ENCODE data around the gene NUDT14. TPM values are rescaled to one million over a fixed set of nuclear protein-coding genes. Genes with fewer than 3 reads are reported as not detected.

Gene NUDT14
- total and polyA plus RNA-seq, 8 donors: 15.2 to 62.6 (median 26.6) TPM; not detected in 1

DNA sequence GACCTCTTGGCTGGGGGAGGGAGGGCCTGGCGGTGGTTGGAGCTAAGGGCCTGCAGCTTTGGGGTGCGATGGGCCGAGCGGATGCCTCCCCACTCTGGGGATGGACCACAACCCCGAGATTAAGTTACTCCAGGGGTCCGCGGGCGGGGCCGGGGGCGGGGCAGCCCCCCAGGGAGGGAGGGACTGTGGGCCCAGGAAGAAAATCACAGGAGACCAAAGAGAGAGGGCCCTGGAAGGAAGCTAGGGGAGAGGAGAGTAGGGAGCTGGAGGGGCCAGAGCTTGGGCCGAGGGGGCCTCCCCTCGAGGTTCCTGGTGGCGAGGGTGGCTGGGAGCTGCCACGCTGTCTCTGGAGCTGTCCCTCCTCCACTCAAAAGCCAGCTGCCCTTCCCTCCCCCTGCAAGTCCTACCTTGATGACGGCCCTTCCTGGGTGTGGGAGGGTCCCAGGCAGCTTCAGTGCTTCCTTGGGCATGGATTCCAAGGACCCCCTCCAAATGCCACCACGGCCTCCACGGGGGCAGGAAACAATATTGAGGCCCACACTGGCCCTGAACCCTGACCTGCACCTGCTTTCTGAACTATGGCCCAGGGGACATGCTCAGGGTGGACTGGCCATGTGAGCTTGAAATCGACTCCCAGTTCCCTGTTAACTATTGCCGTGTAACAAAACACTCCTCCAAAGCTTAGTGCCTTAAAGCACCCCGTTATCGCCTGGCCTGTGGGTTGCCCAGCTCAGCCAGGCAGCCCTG is 610 bp upstream of the NUDT14 start:
- Histone ChIP-seq H3K36me3 (no peaks in the 10 kb centered on the region), H3K4me1 (peaks cover 17 to 25% (median 22%) of the 10 kb centered on the region in 4 donors), H3K27me3 (peaks cover 0 to 26% (median 0%) of the 10 kb centered on the region in 3 donors), H3K9me3 (no peaks in the 10 kb centered on the region), H3K27ac (peak overlapping the region in 2 of 5 donors; percentile 84 to 88), H3K4me3 (peak overlapping the region; percentile 55 to 61 (median 58))
- no peak for DNase-seq
- 42 to 53% (median 44%) methylated on average over 17 to 21 of the region's 21 CpGs for WGBS, 5 donors
- intact Hi-C loops (cut with DNase I; ENCODE audit: low total_unique reads): no loop called here
- TF ChIP-seq POLR2AphosphoS5 (IDR thresholded peaks at IDR 0.05): no peak
- TF ChIP-seq EP300 (IDR thresholded peaks at IDR 0.05): no peak
- TF ChIP-seq, protein P1, sequence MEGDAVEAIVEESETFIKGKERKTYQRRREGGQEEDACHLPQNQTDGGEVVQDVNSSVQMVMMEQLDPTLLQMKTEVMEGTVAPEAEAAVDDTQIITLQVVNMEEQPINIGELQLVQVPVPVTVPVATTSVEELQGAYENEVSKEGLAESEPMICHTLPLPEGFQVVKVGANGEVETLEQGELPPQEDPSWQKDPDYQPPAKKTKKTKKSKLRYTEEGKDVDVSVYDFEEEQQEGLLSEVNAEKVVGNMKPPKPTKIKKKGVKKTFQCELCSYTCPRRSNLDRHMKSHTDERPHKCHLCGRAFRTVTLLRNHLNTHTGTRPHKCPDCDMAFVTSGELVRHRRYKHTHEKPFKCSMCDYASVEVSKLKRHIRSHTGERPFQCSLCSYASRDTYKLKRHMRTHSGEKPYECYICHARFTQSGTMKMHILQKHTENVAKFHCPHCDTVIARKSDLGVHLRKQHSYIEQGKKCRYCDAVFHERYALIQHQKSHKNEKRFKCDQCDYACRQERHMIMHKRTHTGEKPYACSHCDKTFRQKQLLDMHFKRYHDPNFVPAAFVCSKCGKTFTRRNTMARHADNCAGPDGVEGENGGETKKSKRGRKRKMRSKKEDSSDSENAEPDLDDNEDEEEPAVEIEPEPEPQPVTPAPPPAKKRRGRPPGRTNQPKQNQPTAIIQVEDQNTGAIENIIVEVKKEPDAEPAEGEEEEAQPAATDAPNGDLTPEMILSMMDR (IDR thresholded peaks at IDR 0.05): no peak
- TF ChIP-seq POLR2A (IDR thresholded peaks at IDR 0.05): no peak

DNA sequence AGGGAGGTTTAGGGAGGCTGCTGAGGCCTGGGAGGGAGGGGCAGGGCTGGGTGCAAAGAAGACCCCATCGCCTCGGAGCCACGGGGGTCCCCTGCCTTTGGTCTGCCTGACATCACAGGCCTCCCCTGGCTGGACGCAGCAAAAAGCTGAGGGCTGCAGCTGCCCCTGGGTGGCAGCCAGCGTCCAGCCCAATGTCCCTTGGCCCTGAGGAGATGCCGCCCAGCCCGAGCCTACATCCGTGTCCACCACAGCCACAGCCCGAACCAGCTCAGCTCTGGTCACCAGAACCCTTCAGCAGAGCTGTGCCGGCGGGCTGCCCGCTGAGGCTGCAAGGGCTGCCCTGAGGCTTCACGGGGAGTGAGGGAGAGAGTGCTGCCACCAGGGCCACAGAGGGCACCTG is 1.9 kb downstream of the NUDT14 start:
- TF ChIP-seq, protein P1 (IDR thresholded peaks at IDR 0.05): no peak
- TF ChIP-seq POLR2AphosphoS5 (IDR thresholded peaks at IDR 0.05) (no peak), EP300 (IDR thresholded peaks at IDR 0.05) (no peak), POLR2A (IDR thresholded peaks at IDR 0.05) (no peak)
- Histone ChIP-seq H3K27ac (no peak overlapping the region), H3K4me3 (no peak overlapping the region), H3K9me3 (no peaks in the 10 kb centered on the region), H3K4me1 (peaks cover 17 to 29% (median 25%) of the 10 kb centered on the region in 4 donors), H3K27me3 (peaks cover 0 to 11% (median 0%) of the 10 kb centered on the region in 3 donors), H3K36me3 (peaks cover 0 to 9% (median 0%) of the 10 kb centered on the region in 4 donors)
- no peak for DNase-seq
- WGBS, 5 donors: 87 to 100% (median 91%) methylated on average over 1 to 13 of the region's 13 CpGs
- intact Hi-C loops (cut with DNase I; ENCODE audit: low total_unique reads): no loop called here

DNA sequence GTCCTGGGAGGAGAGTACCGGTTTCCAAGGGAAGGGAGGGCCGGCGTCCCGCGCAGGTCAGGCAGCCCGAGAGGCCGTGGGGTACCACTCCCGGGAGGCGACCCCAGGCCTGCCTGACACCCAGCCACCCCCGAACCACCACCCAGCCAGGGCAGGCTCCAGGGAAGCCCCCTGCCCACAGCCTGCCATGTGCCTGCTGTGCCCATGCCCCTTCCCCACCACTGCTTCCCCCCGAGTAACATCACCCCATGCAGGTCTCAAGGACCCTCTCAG is 2.3 kb downstream of the NUDT14 start:
- no peak overlapping the region for H3K27ac ChIP-seq
- TF ChIP-seq EP300 (IDR thresholded peaks at IDR 0.05) (no peak), POLR2AphosphoS5 (IDR thresholded peaks at IDR 0.05) (no peak), POLR2A (IDR thresholded peaks at IDR 0.05) (no peak)
- TF ChIP-seq, protein P1 (IDR thresholded peaks at IDR 0.05): no peak
- H3K27me3 ChIP-seq: peaks cover 0 to 11% (median 0%) of the 10 kb centered on the region in 3 donors
- intact Hi-C loops (cut with DNase I; ENCODE audit: low total_unique reads): no loop called here
- 93 to 96% (median 95%) methylated on average over 10 to 11 of the region's 11 CpGs for WGBS, 5 donors
- H3K36me3 ChIP-seq: peaks cover 0 to 9% (median 0%) of the 10 kb centered on the region in 4 donors
- H3K9me3 ChIP-seq: no peaks in the 10 kb centered on the region
- peaks cover 17 to 29% (median 26%) of the 10 kb centered on the region in 4 donors for H3K4me1 ChIP-seq
- no peak for DNase-seq
- no peak overlapping the region for H3K4me3 ChIP-seq

DNA sequence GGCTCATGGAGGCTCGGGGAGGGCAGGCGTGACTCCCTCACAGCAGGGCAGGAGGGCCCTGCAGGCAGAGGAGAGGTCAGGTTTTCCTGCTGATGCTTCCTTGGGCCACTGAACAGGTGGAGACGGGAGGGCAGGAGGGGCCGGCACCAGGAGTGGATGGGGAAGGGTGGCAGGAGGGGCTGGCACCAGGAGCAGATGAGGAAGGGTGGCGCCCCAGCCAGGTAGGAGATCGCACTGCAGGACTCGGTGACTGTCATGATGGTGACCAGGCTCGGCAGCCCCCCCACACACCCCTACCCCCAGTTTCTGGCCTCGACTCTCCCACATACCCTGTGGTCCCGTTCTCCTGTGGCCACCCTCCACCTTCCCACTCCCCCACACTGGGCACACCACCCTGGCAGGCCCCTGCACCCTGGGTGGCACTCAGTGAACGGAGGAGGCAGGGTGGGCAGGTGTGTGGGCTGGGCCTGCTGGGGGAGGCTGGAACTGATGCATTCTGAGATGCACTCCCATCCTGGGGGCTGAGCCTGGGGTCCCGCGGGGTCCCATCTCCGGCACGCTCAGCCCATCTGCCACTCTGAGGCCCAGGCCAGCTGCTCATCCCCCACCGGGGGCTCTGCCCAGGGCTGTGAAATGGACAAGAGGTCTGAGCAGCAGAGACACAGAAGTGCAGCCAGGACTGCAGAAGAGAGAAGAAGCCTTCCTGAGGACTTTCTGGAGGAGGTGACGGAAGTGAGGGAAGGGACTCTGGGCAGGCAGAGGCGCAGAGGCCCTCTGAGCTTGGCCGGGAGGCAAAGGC is 2.8 kb downstream of the NUDT14 start:
- TF ChIP-seq POLR2AphosphoS5 (IDR thresholded peaks at IDR 0.05) (no peak), POLR2A (IDR thresholded peaks at IDR 0.05) (no peak), EP300 (IDR thresholded peaks at IDR 0.05) (no peak)
- TF ChIP-seq, protein P1 (IDR thresholded peaks at IDR 0.05): no peak
- Histone ChIP-seq H3K9me3 (no peaks in the 10 kb centered on the region), H3K4me1 (peaks cover 17 to 29% (median 26%) of the 10 kb centered on the region in 4 donors), H3K27me3 (peaks cover 0 to 11% (median 0%) of the 10 kb centered on the region in 3 donors), H3K27ac (no peak overlapping the region), H3K36me3 (peaks cover 0 to 9% (median 0%) of the 10 kb centered on the region in 4 donors), H3K4me3 (no peak overlapping the region)
- 82 to 92% (median 89%) methylated on average over 12 to 19 of the region's 19 CpGs for WGBS, 5 donors
- no peak for DNase-seq
- intact Hi-C loops (cut with DNase I; ENCODE audit: low total_unique reads): no loop called here
